Esophagus mucosa (tissue), 1 donor: ENCODE measurements around the gene PDHA2. TPM values are rescaled to one million over a fixed set of nuclear protein-coding genes. Genes with fewer than 3 reads are reported as not detected.
"Not testable (repeated sequence)": the region's sequence is repeated elsewhere in the genome, so short reads cannot be mapped to it uniquely, and the experiment has no call there.

Experiments used
- ATAC-seq: fragments of 200-7000 bp; cut with Tn5 transposase; one replicate; pipeline ENCODE4 v1.9.1; 2020
- total RNA-seq: library from RNA; stranded (reverse); gene quantifications from one replicate; pipeline ENCODE4 v1.2.4, GENCODE V29; 2023
- donor health status: DM: yes; HTN: yes; CAD: no.

PDHA2 gene
- not detected for total RNA-seq

- ATAC-seq, result no peak
These were observed at the start of gene PDHA2 for GRCh38 chr4:95839891-95840290. Gene PDHA2, plus strand, starts transcription at chr4:95840093. Its CDS starts 58 bp downstream, at chr4:95840151.

DNA sequence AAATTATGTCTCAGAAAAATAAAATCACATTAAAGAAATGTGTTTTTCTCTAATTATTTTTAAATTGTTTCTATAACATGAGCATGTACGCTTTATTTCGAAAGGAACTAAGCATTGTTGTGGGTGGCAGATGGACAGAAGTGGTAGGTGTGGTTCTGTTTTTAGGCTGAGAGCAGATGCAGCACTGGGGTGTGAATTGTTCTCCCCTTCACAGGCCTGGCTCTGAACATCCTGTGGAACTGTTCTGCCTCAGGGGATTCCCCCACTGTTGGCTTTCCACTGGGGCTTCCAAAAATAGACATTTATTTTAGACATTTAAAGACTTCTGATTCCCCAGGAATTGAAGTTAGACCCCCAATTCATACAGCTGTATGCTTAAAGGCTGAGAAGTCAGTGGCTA is 41.9 kb upstream of the PDHA2 start:
- no peak for ATAC-seq

DNA sequence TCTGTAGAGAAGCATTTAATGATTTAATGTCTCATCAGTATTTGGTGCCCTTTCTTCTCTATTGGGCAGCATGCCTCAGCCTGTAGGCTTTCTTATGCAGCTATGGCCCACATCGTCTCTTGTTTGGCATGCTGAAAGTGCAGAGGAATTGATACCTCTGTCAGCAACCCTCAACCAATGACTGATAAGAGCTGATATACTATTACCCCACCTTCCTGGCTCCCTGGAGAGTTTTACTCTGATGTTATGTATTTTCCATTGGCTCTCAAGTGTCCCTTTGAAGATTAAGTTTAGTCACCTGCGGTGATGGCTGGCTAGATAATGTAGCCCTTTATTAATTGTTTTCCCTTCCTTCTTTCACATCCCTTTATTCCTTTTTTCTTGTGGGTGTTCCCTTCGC is 41.2 kb upstream of the PDHA2 start:
- no peak for ATAC-seq

- no peak for ATAC-seq
These were observed 18.0 kb upstream of the PDHA2 start for GRCh38 chr4:95821867-95822266.

- ATAC-seq, result no peak
These were observed 14.3 kb upstream of the PDHA2 start for GRCh38 chr4:95825546-95825945.

DNA sequence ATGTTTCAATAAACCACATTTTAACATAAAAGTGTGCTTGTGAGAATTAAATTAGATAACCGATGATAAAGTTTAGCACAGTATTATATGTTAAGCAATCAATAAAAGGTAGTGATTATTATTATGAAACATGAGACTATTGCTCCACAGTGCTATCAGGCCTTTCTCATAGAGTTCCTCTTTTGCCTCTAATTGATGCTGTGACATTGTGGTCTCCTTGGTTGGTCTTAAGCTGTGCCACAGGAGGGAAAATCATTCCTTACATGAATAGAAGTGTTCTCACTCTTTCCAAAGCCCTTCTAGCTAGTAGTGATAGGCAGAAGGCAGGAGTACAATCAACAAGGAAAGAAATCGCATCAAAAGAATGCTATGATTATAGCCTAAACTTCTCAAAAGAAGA is 9.2 kb upstream of the PDHA2 start:
- no peak for ATAC-seq

DNA sequence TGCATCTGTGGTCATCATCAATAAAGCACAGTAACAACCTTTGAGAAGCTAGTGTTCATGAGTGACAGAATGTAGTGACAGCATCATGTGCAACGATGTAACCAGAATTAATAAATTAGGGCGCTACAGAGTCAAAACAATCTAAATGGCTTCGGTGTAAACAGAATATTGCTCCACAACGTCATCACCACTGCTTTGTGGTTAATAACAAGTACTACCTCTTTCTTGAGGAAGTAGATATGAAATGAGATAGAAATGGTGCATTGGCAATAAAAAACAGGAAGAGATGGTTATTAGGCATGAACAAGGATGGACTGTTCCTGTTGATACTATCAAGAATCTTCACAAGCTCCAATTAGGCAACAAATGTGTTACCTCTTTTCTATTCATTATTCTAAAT is 8.7 kb upstream of the PDHA2 start:
- ATAC-seq, result no peak

DNA sequence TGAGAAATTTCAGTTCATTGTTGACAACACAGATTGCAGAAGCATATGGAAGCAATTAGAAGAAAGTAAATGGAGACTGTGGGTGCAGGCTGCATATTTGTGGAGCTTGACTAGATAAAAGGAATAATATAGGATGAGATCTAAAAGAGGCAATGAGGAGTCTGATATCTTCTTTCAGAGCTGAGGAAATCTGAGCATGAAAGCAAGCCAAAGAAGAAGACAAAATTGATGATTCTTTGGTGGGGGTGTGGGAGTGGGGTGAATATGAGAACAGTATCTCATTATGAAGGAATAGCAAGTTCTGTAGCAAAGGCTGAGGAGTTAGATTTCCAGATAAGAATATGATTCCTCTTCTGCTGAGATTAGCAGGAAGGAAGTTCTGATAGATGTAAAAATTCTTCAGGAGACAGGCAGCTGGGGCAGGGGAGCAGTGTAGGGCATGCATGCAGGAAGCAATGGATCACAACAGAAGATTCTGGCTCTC is 6.1 kb upstream of the PDHA2 start:
- no peak for ATAC-seq

DNA sequence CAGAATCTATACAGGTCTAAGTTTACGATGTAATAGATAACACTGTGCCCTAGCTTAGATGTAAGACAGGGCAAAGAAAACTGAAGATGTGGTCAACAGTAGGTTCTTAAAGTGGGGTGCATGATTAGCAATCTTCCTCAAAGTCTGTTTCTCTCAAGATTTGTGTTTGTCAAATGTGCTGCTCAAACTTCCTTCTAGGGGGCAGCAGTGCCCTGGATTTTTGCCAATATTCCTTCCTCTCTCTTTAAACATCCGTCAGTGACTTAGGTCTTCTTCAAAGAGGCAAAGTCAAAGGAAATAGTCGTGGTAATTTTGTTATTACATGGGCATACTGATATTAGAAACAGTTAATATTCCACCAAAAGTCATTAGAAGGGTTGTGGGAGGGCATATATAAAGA is 4.2 kb upstream of the PDHA2 start:
- no peak for ATAC-seq

DNA sequence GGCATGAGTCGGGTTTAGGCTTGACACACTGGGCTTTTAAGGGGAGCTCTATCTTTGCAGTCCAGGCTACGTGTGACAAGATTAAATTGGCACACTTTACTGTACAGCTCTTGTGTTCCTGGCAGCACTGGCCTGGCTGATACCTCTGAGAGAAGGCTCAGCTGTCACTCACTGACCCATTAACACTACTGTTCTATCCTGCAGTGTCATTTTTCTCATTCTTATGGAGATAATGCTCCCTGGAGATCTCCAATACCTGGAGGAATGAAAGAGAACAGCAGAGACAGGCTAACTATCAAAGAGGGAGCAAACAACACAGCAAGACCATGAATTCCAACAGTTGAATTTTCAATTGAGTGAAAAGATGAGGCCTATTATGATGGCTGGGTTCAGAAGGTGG is 1.7 kb upstream of the PDHA2 start:
- ATAC-seq, result no peak

DNA sequence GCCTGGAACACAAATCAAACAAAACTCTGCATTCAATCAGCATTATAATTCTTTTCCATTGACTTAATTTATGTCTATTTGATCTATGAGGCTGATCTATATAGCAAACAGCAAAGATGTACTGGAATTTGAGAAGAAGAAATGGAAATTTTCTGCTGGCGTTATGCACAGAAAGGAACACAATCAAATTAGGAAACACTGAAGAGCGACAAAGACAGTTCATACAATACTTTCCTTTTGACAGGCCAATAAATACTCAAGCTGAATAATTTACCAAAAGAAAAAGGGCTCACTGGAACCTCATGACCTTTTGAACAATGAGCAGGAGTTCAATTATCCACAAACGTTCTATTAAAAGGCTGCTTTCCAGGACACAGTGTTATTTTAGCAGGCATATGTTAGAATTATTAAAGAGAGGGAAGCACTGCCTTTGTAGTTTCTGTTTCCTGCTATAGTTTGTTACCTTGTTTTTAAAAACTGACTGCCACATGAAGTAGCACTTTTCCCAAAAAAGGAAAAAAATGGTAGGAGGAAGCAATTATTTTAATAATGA is 8.1 kb downstream of the PDHA2 start:
- ATAC-seq, result no peak

GRCh38 chr4:95850161-95850560 is 10.3 kb downstream of the PDHA2 start:
- no peak for ATAC-seq

GRCh38 chr4:95857761-95858160 is 17.9 kb downstream of the PDHA2 start:
- ATAC-seq, result no peak

- no peak for ATAC-seq
These were observed 28.0 kb downstream of the PDHA2 start for GRCh38 chr4:95867919-95868318.

GRCh38 chr4:95869414-95869813 is 29.5 kb downstream of the PDHA2 start:
- ATAC-seq, result not testable (repeated sequence)

DNA sequence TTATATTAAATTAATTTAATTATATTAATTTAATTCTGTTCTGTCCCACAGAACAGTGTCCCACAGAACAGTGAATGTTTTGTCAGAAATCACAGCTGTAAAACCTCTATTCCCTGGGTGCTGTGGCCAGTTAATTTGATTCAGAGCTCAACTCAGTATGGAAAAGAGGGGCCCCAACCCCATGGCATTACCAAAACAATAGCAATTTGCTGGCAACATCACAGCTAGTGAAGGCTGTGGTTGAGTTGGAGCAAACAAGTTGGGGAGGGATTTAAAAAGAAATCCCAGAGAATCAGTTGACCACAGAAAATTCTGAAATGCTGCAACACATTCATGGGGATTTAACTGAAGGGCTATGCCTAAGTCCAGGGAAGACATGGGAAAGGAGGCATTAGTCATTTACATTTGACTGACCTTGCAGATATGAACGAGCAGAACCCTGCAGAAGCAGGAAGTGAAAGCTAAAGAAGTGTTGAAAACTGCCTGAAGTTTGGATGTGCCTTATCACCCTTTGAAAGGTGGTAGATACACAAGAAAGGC is 30.1 kb downstream of the PDHA2 start:
- no peak for ATAC-seq

GRCh38 chr4:95877636-95878035 is 37.7 kb downstream of the PDHA2 start:
- no peak for ATAC-seq

- ATAC-seq, result no peak
These were observed 47.7 kb downstream of the PDHA2 start for GRCh38 chr4:95887551-95887950.

GRCh38 chr4:95889662-95890061 is 49.8 kb downstream of the PDHA2 start:
- ATAC-seq, result no peak
